ENCODE data around the gene FAAH2.

FAAH2 gene

GRCh38 chrX:57422790-57423189 is 136.3 kb downstream of the FAAH2 start:
- Histone ChIP-seq H3K27ac (no peak overlapping the region), H3K4me1 (no peaks in the 10 kb centered on the region), H3K9me3 (peaks cover 0 to 6% (median 5%) of the 10 kb centered on the region in 3 donors), H3K4me3 (no peak overlapping the region), H3K36me3 (no peaks in the 10 kb centered on the region), H3K27me3 (no peaks in the 10 kb centered on the region)
- no peak for TF ChIP-seq CTCF (IDR thresholded peaks at IDR 0.05)
- intact Hi-C loops (cut with DNase I; ENCODE audit: low total_unique reads) = no loop called here
- DNase-seq = no peak

GRCh38 chrX:57445076-57445475 is 158.6 kb downstream of the FAAH2 start:
- H3K27ac ChIP-seq = no peak overlapping the region
- H3K9me3 ChIP-seq = no peaks in the 10 kb centered on the region
- H3K4me1 ChIP-seq = no peaks in the 10 kb centered on the region
- TF ChIP-seq CTCF (IDR thresholded peaks at IDR 0.05) = no peak
- intact Hi-C loops (cut with DNase I; ENCODE audit: low total_unique reads) = no loop called here
- H3K27me3 ChIP-seq = no peaks in the 10 kb centered on the region
- no peak overlapping the region for H3K4me3 ChIP-seq
- no peaks in the 10 kb centered on the region for H3K36me3 ChIP-seq
- no peak for DNase-seq

- no peaks in the 10 kb centered on the region for H3K36me3 ChIP-seq
- no peaks in the 10 kb centered on the region for H3K27me3 ChIP-seq
- no peak overlapping the region for H3K27ac ChIP-seq
- no peaks in the 10 kb centered on the region for H3K9me3 ChIP-seq
- no peak for DNase-seq
- intact Hi-C loops (cut with DNase I; ENCODE audit: low total_unique reads) = no loop called here
- no peak for TF ChIP-seq CTCF (IDR thresholded peaks at IDR 0.05)
- H3K4me1 ChIP-seq = no peaks in the 10 kb centered on the region
- no peak overlapping the region for H3K4me3 ChIP-seq
Observed at GRCh38 chrX:57445832-57446231, 159.3 kb downstream of the FAAH2 start.

DNA sequence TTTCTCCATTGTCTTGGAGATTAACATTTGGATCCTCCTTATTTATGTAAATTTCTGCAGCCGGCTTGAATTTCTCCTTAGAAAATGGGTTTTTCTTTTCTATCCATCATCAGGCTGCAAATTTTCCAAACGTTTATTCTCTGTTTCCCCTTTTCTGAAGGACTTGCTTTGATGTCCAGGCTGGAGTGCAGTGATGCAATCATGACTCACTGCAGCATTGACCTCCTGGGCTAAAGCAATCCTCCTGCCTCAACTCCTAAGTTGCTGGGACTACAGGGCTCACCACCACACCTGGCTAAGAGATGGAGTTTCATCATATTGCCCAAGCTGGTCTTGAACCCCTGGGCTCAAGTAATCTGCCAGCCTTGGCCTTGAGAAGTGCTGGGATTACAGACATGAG is 161.3 kb downstream of the FAAH2 start:
- Histone ChIP-seq H3K4me1 (no peaks in the 10 kb centered on the region), H3K27me3 (no peaks in the 10 kb centered on the region), H3K27ac (no peak overlapping the region), H3K4me3 (no peak overlapping the region), H3K36me3 (no peaks in the 10 kb centered on the region), H3K9me3 (no peaks in the 10 kb centered on the region)
- no peak for TF ChIP-seq CTCF (IDR thresholded peaks at IDR 0.05)
- DNase-seq = no peak
- intact Hi-C loops (cut with DNase I; ENCODE audit: low total_unique reads) = no loop called here

DNA sequence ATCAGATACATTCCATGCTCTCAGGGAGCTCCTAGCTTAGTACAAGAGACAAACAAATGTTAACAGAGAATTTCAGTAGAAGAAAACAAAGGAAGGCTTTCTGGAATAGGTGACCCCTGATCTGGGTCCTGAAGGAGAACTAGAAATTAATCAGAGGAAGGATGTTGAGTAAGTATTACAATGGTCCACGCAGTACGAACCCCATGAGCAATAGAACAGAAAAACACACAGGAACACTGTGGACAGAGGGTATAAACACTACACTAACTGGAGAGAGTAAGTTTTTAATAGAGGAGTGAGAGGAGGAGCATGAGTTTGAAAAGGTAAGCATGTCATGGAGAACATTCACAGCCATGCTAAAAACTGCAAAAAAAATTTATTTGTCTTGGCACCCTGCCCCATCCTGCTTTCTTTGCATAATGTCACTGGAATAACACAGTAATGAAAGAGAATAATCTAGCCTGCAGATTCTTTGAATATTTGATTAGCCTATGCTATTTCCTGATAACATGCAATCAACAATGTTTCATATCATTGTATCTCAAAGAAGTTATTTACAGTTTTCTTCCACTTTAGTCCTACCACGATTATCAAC is 165.0 kb downstream of the FAAH2 start:
- no peak for TF ChIP-seq CTCF (IDR thresholded peaks at IDR 0.05)
- DNase-seq = no peak
- intact Hi-C loops (cut with DNase I; ENCODE audit: low total_unique reads) = no loop called here

GRCh38 chrX:57453901-57454300 is 167.4 kb downstream of the FAAH2 start:
- Histone ChIP-seq H3K27me3 (no peaks in the 10 kb centered on the region), H3K4me1 (no peaks in the 10 kb centered on the region), H3K9me3 (peaks cover 0 to 6% (median 6%) of the 10 kb centered on the region in 3 donors), H3K4me3 (no peak overlapping the region), H3K36me3 (no peaks in the 10 kb centered on the region), H3K27ac (no peak overlapping the region)
- intact Hi-C loops (cut with DNase I; ENCODE audit: low total_unique reads) = no loop called here
- TF ChIP-seq CTCF (IDR thresholded peaks at IDR 0.05) = no peak
- no peak for DNase-seq

More for the DNA sequence above, 165.0 kb downstream of the FAAH2 start:
- Histone ChIP-seq H3K4me3 (no peak overlapping the region), H3K27me3 (no peaks in the 10 kb centered on the region), H3K9me3 (peaks cover 0 to 6% (median 0%) of the 10 kb centered on the region in 3 donors), H3K36me3 (no peaks in the 10 kb centered on the region), H3K27ac (no peak overlapping the region), H3K4me1 (no peaks in the 10 kb centered on the region)

Measured in tibial artery (tissue), 4 donors.